H9 (cell line): Measurements from ENCODE around the gene CUBN. TPM values are rescaled to one million over a fixed set of nuclear protein-coding genes. Genes with fewer than 3 reads are reported as not detected.

Source experiments
- DNase-seq: peaks from one replicate; pipeline ENCODE4 v3.0.0-alpha.2; 2017
- H2AFZ ChIP-seq: one replicate; pipeline ENCODE4 v1.6.1; 2013; ENCODE audit warnings: mild to moderate bottlenecking, low read length, control low read depth, moderate library complexity
- H2AK5ac ChIP-seq: 2 replicates; pipeline ENCODE4 v1.6.1; 2013; ENCODE audit warnings: low read length, control low read depth, mixed read lengths; ENCODE audit not compliant: insufficient read length
- H2BK120ac ChIP-seq: one replicate; pipeline ENCODE4 v1.6.1; 2013; ENCODE audit warnings: low read depth, mild to moderate bottlenecking, low read length, control low read depth, inconsistent platforms; ENCODE audit not compliant: poor library complexity, severe bottlenecking
- H2BK12ac ChIP-seq: 2 replicates; pipeline ENCODE4 v1.6.1; 2013; ENCODE audit warnings: low read length, control low read depth, mixed read lengths, low read depth; ENCODE audit not compliant: insufficient read length
- H2BK15ac ChIP-seq: 2 replicates; pipeline ENCODE4 v1.6.1; 2013; ENCODE audit warnings: low read depth, low read length, control low read depth
- H2BK20ac ChIP-seq: one replicate; pipeline ENCODE4 v1.6.1; 2013; ENCODE audit warnings: low read depth, mild to moderate bottlenecking, low read length, control low read depth, inconsistent platforms; ENCODE audit not compliant: poor library complexity, severe bottlenecking
- H2BK5ac ChIP-seq: 2 replicates; pipeline ENCODE4 v1.6.1; 2013; ENCODE audit warnings: low read length, control low read depth, mixed read lengths; ENCODE audit not compliant: insufficient read length
- H3K14ac ChIP-seq: 2 replicates; pipeline ENCODE4 v1.6.1; 2013; ENCODE audit warnings: low read length, control low read depth; ENCODE audit not compliant: insufficient read depth
- H3K18ac ChIP-seq: 2 replicates; pipeline ENCODE4 v1.6.1; 2013; ENCODE audit warnings: low read depth, mild to moderate bottlenecking, mixed read lengths, low read length, control low read depth; ENCODE audit not compliant: insufficient read length
- H3K23ac ChIP-seq: 2 replicates; pipeline ENCODE4 v1.6.1; 2013; ENCODE audit warnings: low read length, control low read depth, mixed read lengths, low read depth; ENCODE audit not compliant: insufficient read length
- H3K23me2 ChIP-seq: 2 replicates; pipeline ENCODE4 v1.6.1; 2013; ENCODE audit warnings: low read depth, mild to moderate bottlenecking, mixed read lengths, low read length, control low read depth; ENCODE audit not compliant: insufficient read length, poor library complexity, severe bottlenecking
- H3K27ac ChIP-seq: 2 replicates; pipeline ENCODE4 v1.5.1; 2013; ENCODE audit warnings: low read length, control low read depth, mixed read lengths, low read depth; ENCODE audit not compliant: insufficient read length
- H3K27me3 ChIP-seq: 2 replicates; pipeline ENCODE4 v1.6.1; 2013; ENCODE audit warnings: low read length, control low read depth, inconsistent platforms; ENCODE audit not compliant: insufficient read depth
- H3K4ac ChIP-seq: 2 replicates; pipeline ENCODE4 v1.6.1; 2013; ENCODE audit warnings: low read depth, mild to moderate bottlenecking, control low read depth, inconsistent platforms, low read length, moderate library complexity
- H3K4me1 ChIP-seq: 2 replicates; pipeline ENCODE4 v1.6.1; 2013; ENCODE audit warnings: low read length, control low read depth, inconsistent platforms; ENCODE audit not compliant: insufficient read depth
- H3K4me2 ChIP-seq: 2 replicates; pipeline ENCODE4 v1.6.1; 2013; ENCODE audit warnings: low read length, control low read depth, mixed read lengths; ENCODE audit not compliant: insufficient read length, insufficient read depth
- H3K56ac ChIP-seq: 2 replicates; pipeline ENCODE4 v1.6.1; 2013; ENCODE audit warnings: low read depth, mild to moderate bottlenecking, mixed read lengths, low read length, control low read depth; ENCODE audit not compliant: insufficient read length
- H3K79me1 ChIP-seq: 2 replicates; pipeline ENCODE4 v1.6.1; 2013; ENCODE audit warnings: low read depth, mild to moderate bottlenecking, moderate library complexity, low read length, control low read depth, inconsistent platforms; ENCODE audit not compliant: insufficient read depth, poor library complexity, severe bottlenecking
- H3K79me2 ChIP-seq: 2 replicates; pipeline ENCODE4 v1.6.1; 2013; ENCODE audit warnings: low read length, control low read depth, inconsistent platforms; ENCODE audit not compliant: insufficient read depth
- H3K9ac ChIP-seq: 2 replicates; pipeline ENCODE4 v1.6.1; 2013; ENCODE audit warnings: low read length, control low read depth, mixed read lengths; ENCODE audit not compliant: insufficient read length; ENCODE audit errors: extremely low read depth
- H3K9me3 ChIP-seq: one replicate; pipeline ENCODE4 v1.6.1; 2013; ENCODE audit warnings: low read depth, low read length, inconsistent platforms; ENCODE audit not compliant: control insufficient read depth
- H3T11ph ChIP-seq: one replicate; pipeline ENCODE4 v1.6.1; 2013; ENCODE audit warnings: mild to moderate bottlenecking, low read length, control low read depth, inconsistent platforms
- H4K20me1 ChIP-seq: one replicate; pipeline ENCODE4 v1.6.1; 2013; ENCODE audit not compliant: control insufficient read depth, insufficient read length, insufficient read depth
- H4K5ac ChIP-seq: 2 replicates; pipeline ENCODE4 v1.6.1; 2013; ENCODE audit warnings: low read depth, mild to moderate bottlenecking, mixed read lengths, low read length, control low read depth; ENCODE audit not compliant: insufficient read length
- H4K8ac ChIP-seq: replicated peaks from 2 replicates; pipeline ENCODE4 v1.6.1; 2013; ENCODE audit warnings: low read length, control low read depth, mixed read lengths, low read depth; ENCODE audit not compliant: insufficient read length
- H4K91ac ChIP-seq: 2 replicates; pipeline ENCODE4 v1.6.1; 2013; ENCODE audit warnings: low read depth, mild to moderate bottlenecking, moderate library complexity, mixed read lengths, low read length, control low read depth; ENCODE audit not compliant: insufficient read length
- H3K27ac Mint-ChIP-seq, 3 experiments: 2 replicates in 2 of 3; 3 replicates in 1 of 3; pipeline ENCODE4 v1.8.0; 2020 to 2021; ENCODE audit warnings: mixed read lengths in 3 of 3, mild to moderate bottlenecking in 1 of 3, moderate library complexity in 1 of 3
- H3K27me3 Mint-ChIP-seq: 2 replicates; pipeline ENCODE4 v1.8.0; 2021; ENCODE audit warnings: low read depth, mild to moderate bottlenecking, moderate library complexity, mixed read lengths
- H3K36me3 Mint-ChIP-seq, 3 experiments: 2 replicates in 2 of 3; 3 replicates in 1 of 3; pipeline ENCODE4 v1.8.0; 2020 to 2021; ENCODE audit warnings: low read depth in 3 of 3, mixed read lengths in 3 of 3; ENCODE audit not compliant: insufficient read depth in 1 of 3
- H3K4me1 Mint-ChIP-seq, 2 experiments: 2 replicates each; pipeline ENCODE4 v1.8.0; 2020; ENCODE audit warnings: mixed read lengths in 2 of 2
- H3K4me3 Mint-ChIP-seq, 2 experiments: 2 replicates in 1 of 2; 3 replicates in 1 of 2; pipeline ENCODE4 v1.8.0; 2020 to 2021; ENCODE audit warnings: mild to moderate bottlenecking in 2 of 2, mixed read lengths in 2 of 2, moderate library complexity in 1 of 2
- H3K9me3 Mint-ChIP-seq, 2 experiments: 2 replicates in 1 of 2; 3 replicates in 1 of 2; pipeline ENCODE4 v1.8.0; 2020; ENCODE audit warnings: mild to moderate bottlenecking in 2 of 2, mixed read lengths in 2 of 2, moderate library complexity in 1 of 2
- CTCF ChIP-seq: fragments of 200-600 bp; sonication (generic); conservative IDR thresholded peaks from 3 replicates; pipeline ENCODE4 v1.8.0; 2021; ENCODE audit warnings: antibody characterized with exemption, mild to moderate bottlenecking
- WGBS: extraction: QIAGEN DNeasy Blood & Tissue Kit; methylation state at CpG from one replicate; pipeline ENCODE4 v1.1.7; 2013; ENCODE audit warnings: missing lambda C conversion rate, low lambda C conversion rate, mixed read lengths; ENCODE audit not compliant: insufficient read length; ENCODE audit errors: extremely low coverage; 5-methylcytosine and 5-hydroxymethylcytosine counted together
- total RNA-seq: library from RNA; stranded (reverse); gene quantifications from 2 replicates; pipeline ENCODE4 v1.2.1, GENCODE V29; 2021

Gene CUBN
- total RNA-seq, 1 experiment from 2014 or later: 0.26 TPM

- H2AFZ ChIP-seq: no peak overlapping the region
- no peaks in the 10 kb centered on the region for H3K9me3 ChIP-seq
- H3K79me1 ChIP-seq: no peaks in the 10 kb centered on the region
- H2BK5ac ChIP-seq: no peak overlapping the region
- no peak overlapping the region for H4K8ac ChIP-seq
- no peak overlapping the region for H2BK12ac ChIP-seq
- no peaks in the 10 kb centered on the region for H4K20me1 ChIP-seq
- H2BK120ac ChIP-seq: no peak overlapping the region
- H3K4ac ChIP-seq: no peak overlapping the region
- H3K4me1 ChIP-seq: no peaks in the 10 kb centered on the region; the same call in 1 of the 2 replicates
- H3K23ac ChIP-seq: no peak overlapping the region
- no peaks in the 10 kb centered on the region for H3K27me3 ChIP-seq
- no peaks in the 10 kb centered on the region for H3K23me2 ChIP-seq
- Mint-ChIP-seq H3K27me3 (no peaks in the 10 kb centered on the region; the same call in 1 of the 2 replicates), H3K4me1 (peaks cover 5 to 12% of the 10 kb centered on the region in 2 experiments), H3K27ac (no peak overlapping the region), H3K4me3 (no peak overlapping the region), H3K36me3 (no peaks in the 10 kb centered on the region), H3K9me3 (no peaks in the 10 kb centered on the region)
- H4K91ac ChIP-seq: no peak overlapping the region
- H3K14ac ChIP-seq: no peak overlapping the region
- no peak overlapping the region for H3K27ac ChIP-seq
- H2BK20ac ChIP-seq: no peak overlapping the region
- no peak overlapping the region for H2AK5ac ChIP-seq
- H3K4me2 ChIP-seq: no peak overlapping the region
- DNase-seq: no peak
- no peak overlapping the region for H4K5ac ChIP-seq
- no peak overlapping the region for H3K56ac ChIP-seq
- no peak overlapping the region for H2BK15ac ChIP-seq
- H3K9ac ChIP-seq: no peak overlapping the region
- no peak overlapping the region for H3K18ac ChIP-seq
- no peak overlapping the region for H3T11ph ChIP-seq
- 100% methylated on average over 1 of the region's 7 CpGs for WGBS
- no peak for TF ChIP-seq CTCF
- H3K79me2 ChIP-seq: no peaks in the 10 kb centered on the region; the same call in 1 of the 2 replicates
Observed at GRCh38 chr10:17033529-17034260, 95.9 kb downstream of the CUBN start.
